HG03342 (cell line): ENCODE data around the gene PATJ.

Experiments
- ATAC-seq: cut with Tn5 transposase; IDR thresholded peaks from one replicate; pipeline ENCODE4 v1.9.1; 2021; ENCODE audit warnings: mild to moderate bottlenecking, moderate library complexity; ENCODE audit not compliant: unreplicated experiment

The PATJ gene

DNA sequence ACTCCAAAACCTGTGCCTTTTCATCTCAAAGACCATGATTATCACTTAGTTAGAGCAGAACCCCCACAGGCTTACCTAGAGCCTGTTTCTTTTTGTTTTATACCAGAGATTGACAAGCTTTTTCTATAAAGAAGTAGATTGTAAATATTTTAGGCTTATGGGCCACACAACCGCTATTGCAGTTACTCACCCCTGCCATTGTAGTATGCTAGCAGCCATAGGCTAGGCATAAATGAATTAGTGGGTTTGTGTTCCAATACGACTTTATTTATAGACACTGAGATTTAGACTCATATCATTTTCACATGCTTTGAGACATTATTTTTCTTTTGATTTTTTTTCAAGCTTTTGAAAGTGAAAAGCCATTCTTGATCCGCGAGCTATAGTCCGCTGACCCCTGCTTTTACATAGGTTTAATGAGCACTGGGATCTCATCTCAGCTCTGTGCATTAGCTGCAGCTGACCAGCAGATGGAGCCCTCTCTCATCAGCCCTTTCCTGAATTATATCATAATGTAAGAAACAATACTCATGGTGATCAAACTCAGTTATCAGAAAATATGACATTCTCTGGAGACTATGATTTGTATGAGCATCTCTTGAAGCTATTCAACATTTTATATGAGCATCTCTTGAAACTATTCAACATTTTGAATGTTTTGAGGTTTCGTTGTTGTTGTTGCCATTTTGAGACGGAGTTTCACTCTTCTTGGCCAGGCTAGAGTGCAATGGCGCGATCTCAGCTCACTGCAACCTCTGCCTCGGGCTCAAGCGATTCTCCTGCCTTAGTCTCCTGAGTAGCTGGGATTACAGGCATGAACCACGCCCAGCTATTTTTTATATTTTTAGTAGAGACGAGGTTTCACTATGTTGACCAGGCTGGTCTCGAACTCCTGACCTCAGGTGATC is 340.4 kb downstream of the PATJ start:
- ATAC-seq: no peak

DNA sequence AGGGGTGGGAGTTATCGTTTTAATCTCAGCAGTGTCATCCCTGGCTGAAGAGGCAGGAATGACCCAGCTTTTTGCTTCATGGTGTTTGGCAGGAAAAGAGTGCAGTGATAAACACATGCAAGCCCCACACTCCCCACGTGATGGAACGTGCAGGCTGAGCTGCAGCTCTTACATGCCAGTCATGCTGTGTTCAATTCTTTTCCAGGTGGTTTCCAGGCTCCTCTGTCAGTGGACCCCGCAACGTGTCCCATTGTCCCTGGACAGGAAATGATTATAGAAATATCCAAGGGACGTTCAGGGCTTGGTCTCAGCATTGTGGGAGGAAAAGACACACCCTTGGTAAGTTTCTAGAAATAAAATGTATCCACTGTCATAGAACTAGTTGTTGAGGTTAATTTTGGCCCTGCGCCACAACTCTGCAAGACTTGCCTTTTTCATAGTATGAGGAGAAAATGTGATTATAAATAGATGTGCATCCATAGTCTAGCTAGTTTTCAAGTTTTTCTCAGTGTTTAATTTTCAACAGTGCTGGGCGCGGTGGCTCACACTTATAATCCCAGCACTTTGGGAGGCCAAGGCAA is 342.1 kb downstream of the PATJ start:
- no peak for ATAC-seq

DNA sequence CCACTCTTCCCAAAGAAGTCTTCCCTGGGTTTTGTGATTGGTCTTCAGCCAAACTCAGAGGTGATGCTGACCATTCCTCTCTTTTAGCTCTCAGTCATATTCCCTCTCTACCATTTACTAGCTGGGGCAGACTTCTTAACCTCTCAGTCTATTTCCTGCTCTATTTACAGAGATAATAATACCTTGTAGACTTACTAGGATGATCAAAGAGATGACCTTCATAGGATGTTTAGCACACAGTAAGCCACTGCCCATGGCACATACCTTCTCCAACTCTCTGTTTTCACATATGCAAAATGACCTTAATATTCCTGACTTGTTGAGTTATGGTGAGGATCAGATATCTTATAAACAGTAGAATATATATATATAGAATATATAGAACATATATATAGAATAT is 346.2 kb downstream of the PATJ start:
- no peak for ATAC-seq

- ATAC-seq: no peak
These were observed 347.3 kb downstream of the PATJ start for GRCh38 chr1:62089570-62089969.

DNA sequence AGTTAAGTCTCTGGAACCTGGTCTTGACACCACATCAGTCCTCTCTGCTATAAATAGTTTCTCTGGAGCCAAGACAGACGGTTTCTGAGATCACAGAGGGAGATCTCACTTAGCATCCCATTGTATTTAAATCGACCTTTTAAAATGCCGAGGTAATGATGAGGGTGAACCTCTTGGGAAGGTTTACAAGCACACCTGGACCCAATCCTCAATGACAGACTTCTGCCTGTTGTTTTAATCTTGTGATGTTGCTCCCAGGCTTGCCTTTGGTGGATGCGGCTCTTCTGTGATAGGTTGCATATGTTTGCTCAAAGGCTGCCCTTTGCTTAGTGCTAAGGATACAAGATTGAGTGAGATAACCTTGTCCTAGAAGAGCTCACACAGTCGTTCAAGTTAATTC is 347.7 kb downstream of the PATJ start:
- no peak for ATAC-seq

- ATAC-seq: no peak
These were observed 349.8 kb downstream of the PATJ start for GRCh38 chr1:62092110-62092509.

DNA sequence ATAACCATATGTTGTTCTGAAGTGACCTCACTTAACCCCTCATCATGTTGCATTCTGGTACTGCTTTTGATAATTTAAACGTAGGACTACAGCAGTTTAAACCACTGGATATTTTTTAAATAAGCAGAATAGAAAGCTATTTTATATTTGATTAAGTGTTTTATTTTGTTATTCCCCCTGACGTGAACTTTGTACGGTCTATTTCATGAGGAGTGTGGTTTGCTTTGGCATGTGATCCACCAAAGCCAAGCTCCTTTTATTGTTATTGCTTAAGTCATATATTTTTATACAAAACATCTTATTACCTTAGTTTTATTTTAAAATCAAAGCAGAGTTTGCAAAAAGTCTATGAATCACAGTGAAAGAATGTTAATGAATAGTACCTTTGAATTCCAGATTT is 351.0 kb downstream of the PATJ start:
- no peak for ATAC-seq

GRCh38 chr1:62097464-62097863 is 355.2 kb downstream of the PATJ start:
- no peak for ATAC-seq

GRCh38 chr1:62100442-62100841 is 358.2 kb downstream of the PATJ start:
- ATAC-seq: no peak

- ATAC-seq: no peak
These were observed 361.6 kb downstream of the PATJ start for GRCh38 chr1:62103846-62104245.

DNA sequence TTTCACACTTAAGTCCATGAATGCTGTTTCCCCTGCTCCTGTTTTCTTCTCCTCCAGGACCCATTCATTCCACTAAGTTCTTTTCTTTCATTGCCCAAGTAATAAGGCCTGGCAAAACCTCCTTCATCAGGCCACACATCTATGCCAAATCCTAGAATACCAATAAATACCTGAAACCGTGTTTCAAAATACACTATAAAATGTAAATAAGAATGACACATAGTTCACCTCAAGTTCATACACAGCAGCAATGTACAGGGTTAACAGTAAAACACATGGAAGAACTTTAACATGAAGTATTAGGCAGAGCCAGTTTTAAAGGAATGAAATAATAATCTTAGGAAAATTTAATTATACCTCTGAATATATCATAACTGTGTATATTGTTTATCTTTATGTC is 365.6 kb downstream of the PATJ start:
- ATAC-seq: no peak

DNA sequence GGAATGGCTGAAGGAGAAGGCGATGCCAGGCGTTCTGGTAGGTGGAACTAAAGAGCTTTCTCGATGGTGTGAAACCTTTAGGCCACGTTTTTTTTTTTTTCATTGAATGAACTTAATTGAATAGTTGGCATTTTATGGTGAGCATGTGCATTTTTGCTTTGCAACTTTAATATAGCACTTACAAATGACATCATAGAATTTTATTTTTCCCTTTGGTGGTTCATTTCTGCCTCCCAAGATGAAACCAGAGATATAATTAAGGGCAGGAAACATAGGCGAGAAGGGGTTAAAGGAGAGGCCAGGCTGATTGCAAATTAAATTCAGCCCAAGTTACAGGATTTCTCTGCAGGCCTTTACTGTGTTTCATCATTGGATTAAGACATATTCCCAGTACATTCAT is 366.8 kb downstream of the PATJ start:
- no peak for ATAC-seq

GRCh38 chr1:62110198-62110817 is 368.0 kb downstream of the PATJ start:
- ATAC-seq: no peak

DNA sequence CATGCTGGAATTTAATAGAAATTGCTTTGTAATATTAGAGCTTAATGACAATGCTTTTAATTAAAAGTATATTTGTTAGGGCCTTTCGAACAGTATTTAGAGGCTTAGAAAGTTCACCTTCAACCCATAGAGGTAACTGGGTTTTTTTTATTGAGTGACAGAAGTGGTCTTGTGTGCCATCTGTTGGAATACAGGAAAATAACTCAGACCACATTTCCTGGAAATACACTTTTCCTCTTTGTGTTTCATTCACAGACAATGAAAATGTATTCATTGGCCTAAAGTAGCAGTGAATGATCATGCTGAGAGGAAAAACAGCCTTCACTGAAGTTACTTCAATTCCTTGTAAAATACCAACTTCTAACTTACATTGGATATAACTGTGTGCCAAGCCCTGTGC is 368.8 kb downstream of the PATJ start:
- no peak for ATAC-seq

- no peak for ATAC-seq
These were observed 371.2 kb downstream of the PATJ start for GRCh38 chr1:62113507-62113906.

GRCh38 chr1:62117018-62117750 is 374.9 kb downstream of the PATJ start:
- ATAC-seq: no peak

DNA sequence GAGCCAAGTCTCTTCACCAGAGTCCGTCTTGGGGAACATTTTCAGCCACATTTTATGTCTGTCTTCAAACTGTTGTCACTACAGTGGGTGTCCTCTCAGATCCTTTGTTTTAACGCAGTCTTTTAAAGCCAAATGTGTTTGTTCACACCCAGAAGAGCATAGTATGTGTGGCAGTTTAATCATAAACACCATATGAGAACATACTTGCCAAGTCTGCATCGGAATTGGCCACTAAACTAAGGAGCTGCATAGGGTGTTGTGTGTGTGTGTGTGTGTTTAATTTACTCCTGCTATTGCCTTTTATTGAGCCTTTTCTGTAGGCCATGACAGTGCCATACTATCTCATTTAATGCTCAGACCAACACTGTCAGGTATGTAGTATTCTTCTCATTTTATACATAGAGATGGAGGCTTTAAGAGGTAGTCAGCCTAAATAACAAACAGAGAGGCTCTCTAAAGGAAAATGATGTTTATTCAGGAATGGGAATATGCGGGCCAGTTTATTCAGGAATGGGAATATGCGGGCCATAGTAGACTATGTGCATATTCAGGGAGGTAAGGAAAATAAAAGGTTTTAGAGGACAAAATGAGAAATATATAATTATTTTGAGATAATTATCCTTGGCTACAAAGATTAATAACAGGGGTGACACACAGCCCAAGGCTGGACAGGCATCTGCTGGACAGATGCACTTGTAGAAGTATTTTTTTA is 384.5 kb downstream of the PATJ start:
- no peak for ATAC-seq

DNA sequence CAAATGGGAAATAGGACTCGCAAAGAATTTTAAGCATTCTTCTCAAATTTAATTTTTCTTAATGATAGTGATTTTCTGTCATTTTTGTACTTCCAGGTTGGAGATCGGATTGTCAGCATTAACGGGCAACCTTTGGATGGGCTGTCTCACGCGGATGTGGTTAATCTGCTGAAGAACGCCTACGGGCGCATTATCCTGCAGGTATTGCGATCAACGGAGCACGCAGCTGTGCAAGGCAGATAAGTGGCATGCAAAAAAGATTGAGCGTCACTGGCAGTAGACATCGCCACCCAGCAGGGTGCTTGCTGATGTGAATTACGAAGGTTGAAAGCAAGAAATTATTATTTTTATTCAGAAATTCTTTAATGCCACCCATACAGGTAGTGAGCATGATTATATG is 386.5 kb downstream of the PATJ start:
- no peak for ATAC-seq

GRCh38 chr1:62131093-62131725 is 388.9 kb downstream of the PATJ start:
- ATAC-seq: peak; percentile 96

DNA sequence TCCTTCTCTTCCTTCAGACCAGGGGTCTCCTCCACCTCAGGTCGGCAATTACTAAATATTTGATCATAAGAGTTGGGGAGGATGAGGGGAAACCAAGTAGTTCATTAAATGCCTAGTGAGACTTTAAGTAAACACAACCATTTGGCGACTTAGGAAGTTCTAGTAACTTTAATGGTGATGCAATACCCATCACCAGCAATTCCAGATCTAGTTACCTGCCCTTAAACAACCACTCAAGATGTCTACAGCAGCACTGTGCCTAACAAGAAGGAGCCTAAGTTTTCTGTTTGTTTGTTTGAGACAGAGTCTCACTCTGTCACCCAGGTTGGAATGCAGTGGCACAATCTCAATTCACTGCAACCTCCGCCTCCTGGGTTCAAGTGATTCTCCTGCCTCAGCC is 395.7 kb downstream of the PATJ start:
- no peak for ATAC-seq
